Activated B cell treated with CpG ODN at 0.5 μM for 24 hours (primary cell): ENCODE measurements around the gene TMUB2. TPM values are rescaled to one million over a fixed set of nuclear protein-coding genes. Genes with fewer than 3 reads are reported as not detected.
A peak's percentile ranks its signal among the peaks of the same experiment; 100 is the strongest.

Experiments used
- ATAC-seq: fragments of 200-7000 bp; cut with Tn5 transposase; one replicate; pipeline ENCODE4 v1.10.0; 2021; ENCODE audit warnings: low read depth, mild to moderate bottlenecking, moderate library complexity
- CTCF ChIA-PET: fragments of 350-600 bp; sonication (Branson Sonifier 250); formaldehyde crosslinking; loops from one replicate; lab custom pipeline; 2021; ENCODE audit warnings: antibody characterized with exemption; lab: Charles Lee
- POLR2A ChIA-PET: fragments of 350-600 bp; sonication (Branson Sonifier 250); formaldehyde crosslinking; loops from one replicate; lab custom pipeline; 2021; ENCODE audit warnings: antibody characterized with exemption; lab: Charles Lee
- DNase-seq: peaks from one replicate; pipeline ENCODE4 v3.0.0; 2022
- H3K27ac Mint-ChIP-seq: one replicate; pipeline ENCODE4 v1.8.0; 2020; ENCODE audit warnings: mixed read lengths
- H3K27me3 Mint-ChIP-seq: one replicate; pipeline ENCODE4 v1.8.0; 2021; ENCODE audit warnings: mixed read lengths
- H3K36me3 Mint-ChIP-seq: one replicate; pipeline ENCODE4 v1.8.0; 2021; ENCODE audit warnings: low read depth, mixed read lengths
- H3K4me1 Mint-ChIP-seq: one replicate; pipeline ENCODE4 v1.8.0; 2021; ENCODE audit warnings: mixed read lengths
- H3K4me3 Mint-ChIP-seq: one replicate; pipeline ENCODE4 v1.8.0; 2020; ENCODE audit warnings: mild to moderate bottlenecking, mixed read lengths
- H3K9me3 Mint-ChIP-seq: one replicate; pipeline ENCODE4 v1.8.0; 2020; ENCODE audit warnings: mixed read lengths
- intact Hi-C: fragments of 100-400 bp; cut with micrococcal nuclease; formaldehyde crosslinking; loops from one replicate; pipeline ENCODE4 v1.15.1; 2024
- total RNA-seq: library from RNA; stranded (reverse); gene quantifications from 2 replicates; pipeline ENCODE4 v1.2.3, GENCODE V29; 2022
- TF ChIP-seq, protein P1 (sequence below): fragments of 200-600 bp; IDR thresholded peaks from one replicate; pipeline ENCODE4 v1.8.0; 2022; ENCODE audit warnings: antibody characterized with exemption, mild to moderate bottlenecking

Gene TMUB2
- total RNA-seq, 1 donor from 2014 or later = 36.0 TPM

DNA sequence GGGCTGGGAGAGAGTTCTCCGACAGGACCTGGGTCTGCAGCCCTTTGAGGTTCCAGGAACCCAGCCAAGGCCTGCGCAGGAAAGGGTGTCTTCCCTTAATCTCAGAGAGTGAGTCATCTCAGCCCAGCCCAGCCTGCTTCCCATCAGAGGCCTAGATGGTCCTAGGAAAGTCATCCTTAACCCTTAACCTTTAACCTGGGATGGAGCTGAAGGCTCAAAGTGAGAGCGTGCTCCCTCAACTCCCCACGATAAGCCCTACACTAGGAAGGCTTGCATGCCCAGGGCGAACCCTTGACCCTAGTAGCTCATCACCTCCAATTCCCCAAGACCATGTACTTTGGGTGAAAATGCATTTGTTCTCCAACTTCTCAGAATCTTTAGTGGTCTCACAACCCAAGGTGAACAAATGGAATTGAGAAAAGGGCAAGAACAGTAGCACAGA lies 17.7 kb downstream of the TMUB2 start:
- Mint-ChIP-seq H3K27ac (no peak overlapping the region), H3K4me3 (no peak overlapping the region), H3K4me1 (peaks cover 37% of the 10 kb centered on the region), H3K9me3 (no peaks in the 10 kb centered on the region), H3K36me3 (peaks cover 39% of the 10 kb centered on the region), H3K27me3 (no peaks in the 10 kb centered on the region)
- intact Hi-C loops = no loop called here
- TF ChIP-seq, protein P1, sequence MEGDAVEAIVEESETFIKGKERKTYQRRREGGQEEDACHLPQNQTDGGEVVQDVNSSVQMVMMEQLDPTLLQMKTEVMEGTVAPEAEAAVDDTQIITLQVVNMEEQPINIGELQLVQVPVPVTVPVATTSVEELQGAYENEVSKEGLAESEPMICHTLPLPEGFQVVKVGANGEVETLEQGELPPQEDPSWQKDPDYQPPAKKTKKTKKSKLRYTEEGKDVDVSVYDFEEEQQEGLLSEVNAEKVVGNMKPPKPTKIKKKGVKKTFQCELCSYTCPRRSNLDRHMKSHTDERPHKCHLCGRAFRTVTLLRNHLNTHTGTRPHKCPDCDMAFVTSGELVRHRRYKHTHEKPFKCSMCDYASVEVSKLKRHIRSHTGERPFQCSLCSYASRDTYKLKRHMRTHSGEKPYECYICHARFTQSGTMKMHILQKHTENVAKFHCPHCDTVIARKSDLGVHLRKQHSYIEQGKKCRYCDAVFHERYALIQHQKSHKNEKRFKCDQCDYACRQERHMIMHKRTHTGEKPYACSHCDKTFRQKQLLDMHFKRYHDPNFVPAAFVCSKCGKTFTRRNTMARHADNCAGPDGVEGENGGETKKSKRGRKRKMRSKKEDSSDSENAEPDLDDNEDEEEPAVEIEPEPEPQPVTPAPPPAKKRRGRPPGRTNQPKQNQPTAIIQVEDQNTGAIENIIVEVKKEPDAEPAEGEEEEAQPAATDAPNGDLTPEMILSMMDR = no peak
- ATAC-seq = no peak
- ChIA-PET POLR2A (interaction anchor here (1.2 to 1.5 kb wide), 6 partner anchors 8 to 123 kb away, joined by 3 to 5 read pairs (median 4); partner anchors contain the start of genes HDAC5 and UBTF), CTCF (interaction anchor here (0.9 to 2.0 kb wide), 6 partner anchors 18 to 318 kb away, joined by 3 to 9 read pairs (median 6); partner anchors contain the start of genes GRN and TMUB2)
- DNase-seq = no peak

DNA sequence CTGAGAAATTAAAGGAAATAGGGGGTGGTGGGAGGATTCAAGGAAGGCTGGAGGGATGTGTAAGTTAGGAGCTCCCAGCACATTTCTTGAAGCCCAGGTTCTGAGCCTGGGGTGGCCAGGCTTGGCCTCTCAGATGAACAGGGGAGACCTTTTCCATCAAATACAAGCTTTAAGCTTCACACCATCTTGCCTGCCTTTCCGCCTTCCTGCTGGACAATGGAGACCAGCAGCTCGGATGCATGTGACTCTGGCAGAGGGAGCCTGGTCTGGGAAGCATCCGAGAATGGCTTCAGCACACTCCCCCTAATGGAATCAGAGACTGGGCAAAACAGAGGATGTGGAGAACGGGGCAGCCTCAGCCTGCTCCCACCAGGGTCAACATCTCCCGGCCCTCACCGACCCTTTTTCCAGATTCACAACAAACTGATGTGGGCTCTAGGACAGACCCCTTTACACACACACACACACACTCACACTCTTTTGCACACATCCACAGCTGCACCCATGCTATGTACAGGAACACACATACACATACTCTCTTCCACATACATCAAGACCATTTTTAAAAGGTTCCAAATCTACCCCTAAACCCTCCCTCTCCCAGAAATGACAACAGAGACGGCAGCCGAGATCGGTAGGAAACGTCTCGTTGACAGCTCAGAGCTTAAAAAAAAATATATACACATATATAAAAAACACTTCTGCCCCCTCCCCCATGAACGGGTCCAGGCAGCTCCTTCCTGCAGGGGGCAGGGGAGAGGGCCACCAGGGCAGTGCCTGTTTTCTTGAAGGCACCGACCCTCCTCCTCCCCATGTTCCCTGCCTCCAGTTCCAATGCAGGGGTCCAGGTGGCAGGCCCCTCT lies 19.4 kb downstream of the TMUB2 start:
- ChIA-PET POLR2A (interaction anchor here (0.5 to 2.1 kb wide), 7 partner anchors 10 to 145 kb away, joined by 3 to 10 read pairs (median 5); partner anchors contain the start of gene GRN), CTCF (interaction anchor here (0.6 to 1.9 kb wide), 4 partner anchors 11 to 144 kb away, joined by 3 to 8 read pairs (median 4); no protein-coding TSS in a partner anchor)
- Mint-ChIP-seq H3K27me3 (no peaks in the 10 kb centered on the region), H3K9me3 (no peaks in the 10 kb centered on the region), H3K4me3 (no peak overlapping the region), H3K4me1 (peaks cover 41% of the 10 kb centered on the region), H3K36me3 (peaks cover 44% of the 10 kb centered on the region), H3K27ac (peak overlapping the region; percentile 10)
- ATAC-seq = no peak
- intact Hi-C loops = no loop called here
- no peak for DNase-seq
- TF ChIP-seq, protein P1 = no peak

DNA sequence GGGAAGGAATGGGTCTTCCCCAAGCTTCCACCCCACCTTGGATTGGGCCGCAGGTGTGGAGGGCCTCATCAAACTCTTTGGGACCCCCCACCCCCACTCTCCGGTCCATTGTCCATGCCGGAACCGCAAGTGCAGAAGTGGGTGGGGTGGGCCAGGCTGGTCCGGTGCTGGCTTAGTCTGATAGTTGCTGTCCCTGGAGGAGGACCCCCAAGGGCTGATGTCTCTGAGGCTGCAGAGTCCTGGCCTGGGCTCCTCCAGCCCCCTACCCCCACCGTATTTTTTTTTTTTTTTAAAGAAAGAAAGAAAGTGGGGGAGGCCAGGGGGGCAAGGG lies 20.0 kb downstream of the TMUB2 start:
- H3K4me1 Mint-ChIP-seq = peaks cover 43% of the 10 kb centered on the region
- TF ChIP-seq, protein P1 = no peak
- H3K9me3 Mint-ChIP-seq = no peaks in the 10 kb centered on the region
- ChIA-PET CTCF (interaction anchor here (1.3 to 1.9 kb wide), 3 partner anchors 10 to 144 kb away, joined by 3 to 8 read pairs (median 4); no protein-coding TSS in a partner anchor), POLR2A (interaction anchor here (0.7 to 2.1 kb wide), 5 partner anchors 10 to 144 kb away, joined by 3 to 10 read pairs (median 5); partner anchors contain the start of gene GRN)
- no peak overlapping the region for H3K4me3 Mint-ChIP-seq
- H3K27ac Mint-ChIP-seq = no peak overlapping the region
- peaks cover 50% of the 10 kb centered on the region for H3K36me3 Mint-ChIP-seq
- intact Hi-C loops = no loop called here
- DNase-seq (no peak), ATAC-seq (no peak)
- H3K27me3 Mint-ChIP-seq = no peaks in the 10 kb centered on the region

DNA sequence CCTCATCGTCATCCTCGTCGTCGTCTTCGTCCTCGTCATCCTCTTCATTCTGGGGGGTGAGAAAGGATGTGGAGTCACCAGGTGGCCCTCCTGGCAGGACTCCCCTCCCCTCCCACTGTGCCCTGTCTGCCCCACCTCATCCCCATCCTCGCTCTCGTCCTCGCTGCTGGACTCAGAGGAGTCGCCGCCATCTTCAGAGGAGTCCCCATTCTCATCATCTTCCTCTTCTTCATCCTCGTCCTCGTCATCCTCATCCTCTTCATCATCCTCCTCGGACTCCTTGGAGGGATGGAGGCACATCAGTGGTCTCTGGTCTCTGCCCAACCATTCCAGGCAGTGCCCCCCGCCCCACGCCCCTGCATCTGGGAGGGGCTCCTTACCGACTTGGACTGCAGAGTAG lies 20.5 kb downstream of the TMUB2 start:
- intact Hi-C loops = no loop called here
- peaks cover 54% of the 10 kb centered on the region for H3K36me3 Mint-ChIP-seq
- ChIA-PET POLR2A (interaction anchor here (2.1 kb wide), 1 partner anchor 9 kb away, joined by 10 read pairs; no protein-coding TSS in a partner anchor), CTCF (interaction anchor here (1.9 kb wide), 1 partner anchor 9 kb away, joined by 8 read pairs; no protein-coding TSS in a partner anchor)
- H3K4me1 Mint-ChIP-seq = peaks cover 43% of the 10 kb centered on the region
- no peaks in the 10 kb centered on the region for H3K9me3 Mint-ChIP-seq
- no peak overlapping the region for H3K4me3 Mint-ChIP-seq
- ATAC-seq (no peak), DNase-seq (no peak)
- H3K27me3 Mint-ChIP-seq = no peaks in the 10 kb centered on the region
- TF ChIP-seq, protein P1 = no peak
- H3K27ac Mint-ChIP-seq = no peak overlapping the region

DNA sequence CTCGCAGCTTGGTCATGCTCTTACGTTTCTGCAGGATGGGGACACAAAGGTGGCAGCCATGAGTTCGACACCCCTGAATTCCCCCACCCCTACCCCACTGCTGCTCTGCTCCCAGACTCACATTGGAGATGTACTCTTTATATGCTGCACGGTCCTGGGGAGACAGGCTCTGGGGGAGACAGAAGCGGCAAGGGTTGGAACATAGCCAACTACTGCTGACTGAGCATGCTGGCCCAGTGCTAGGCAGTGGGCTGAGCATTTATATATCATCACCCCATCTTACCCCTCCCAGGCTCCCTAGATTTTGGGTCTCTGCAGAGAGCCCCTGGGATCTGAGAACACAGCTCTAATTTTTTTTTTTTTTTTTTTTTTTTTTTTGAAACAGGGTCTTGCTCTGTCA lies 21.0 kb downstream of the TMUB2 start:
- no peaks in the 10 kb centered on the region for H3K27me3 Mint-ChIP-seq
- CTCF ChIA-PET = interaction anchor here (3.3 to 4.2 kb wide), 3 partner anchors 13 to 138 kb away, joined by 28 to 45 read pairs (median 34); partner anchors contain the start of genes GRN and UBTF
- no peak for ATAC-seq

More for the DNA sequence above, 21.0 kb downstream of the TMUB2 start:
- H3K9me3 Mint-ChIP-seq = no peaks in the 10 kb centered on the region
- intact Hi-C loops = no loop called here
- H3K4me1 Mint-ChIP-seq = peaks cover 42% of the 10 kb centered on the region
- TF ChIP-seq, protein P1 = no peak
- no peak overlapping the region for H3K27ac Mint-ChIP-seq
- POLR2A ChIA-PET = interaction anchor here (0.6 to 4.6 kb wide), 4 partner anchors 9 to 946 kb away, joined by 3 to 76 read pairs (median 4); partner anchors contain the start of gene UBTF
- DNase-seq = no peak
- no peak overlapping the region for H3K4me3 Mint-ChIP-seq
- H3K36me3 Mint-ChIP-seq = peaks cover 55% of the 10 kb centered on the region
